Choroid plexus epithelial cell (primary cell): ENCODE data around the gene SENP7.

Experiments used
- DNase-seq: peaks from one replicate; pipeline ENCODE4 v3.0.0-alpha.2; 2010; ENCODE audit warnings: low read depth
- H3K4me3 ChIP-seq: 2 replicates; pipeline ENCODE4 v1.5.1; 2011; ENCODE audit warnings: low read depth, mild to moderate bottlenecking, control low read depth, low read length, moderate library complexity
- TF ChIP-seq, protein P1 (sequence below): conservative IDR thresholded peaks from 2 replicates; pipeline ENCODE4 v1.5.1; 2011; ENCODE audit warnings: low read depth, mild to moderate bottlenecking, control low read depth, inconsistent platforms, low read length, moderate library complexity

SENP7 gene

DNA sequence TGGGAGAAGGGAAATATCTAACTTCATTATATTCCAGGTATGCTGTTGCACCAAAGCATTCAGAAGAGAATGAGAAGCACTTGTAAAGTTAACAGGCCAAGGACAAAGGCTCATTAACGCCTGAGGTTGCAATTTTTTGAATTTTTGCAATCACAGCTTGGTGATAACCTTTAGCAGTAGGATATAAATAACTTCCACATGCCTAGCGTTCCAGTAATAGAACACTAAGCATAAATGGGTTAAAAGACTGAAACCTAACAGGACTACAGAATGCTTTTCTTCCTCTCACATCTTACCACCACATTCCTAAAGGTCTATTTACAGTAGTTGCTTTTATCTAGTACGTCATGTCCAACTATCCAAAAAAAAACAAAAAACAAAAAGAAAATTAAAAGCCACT lies 135.2 kb downstream of the SENP7 start:
- DNase-seq: peak; percentile 71
- TF ChIP-seq, protein P1, sequence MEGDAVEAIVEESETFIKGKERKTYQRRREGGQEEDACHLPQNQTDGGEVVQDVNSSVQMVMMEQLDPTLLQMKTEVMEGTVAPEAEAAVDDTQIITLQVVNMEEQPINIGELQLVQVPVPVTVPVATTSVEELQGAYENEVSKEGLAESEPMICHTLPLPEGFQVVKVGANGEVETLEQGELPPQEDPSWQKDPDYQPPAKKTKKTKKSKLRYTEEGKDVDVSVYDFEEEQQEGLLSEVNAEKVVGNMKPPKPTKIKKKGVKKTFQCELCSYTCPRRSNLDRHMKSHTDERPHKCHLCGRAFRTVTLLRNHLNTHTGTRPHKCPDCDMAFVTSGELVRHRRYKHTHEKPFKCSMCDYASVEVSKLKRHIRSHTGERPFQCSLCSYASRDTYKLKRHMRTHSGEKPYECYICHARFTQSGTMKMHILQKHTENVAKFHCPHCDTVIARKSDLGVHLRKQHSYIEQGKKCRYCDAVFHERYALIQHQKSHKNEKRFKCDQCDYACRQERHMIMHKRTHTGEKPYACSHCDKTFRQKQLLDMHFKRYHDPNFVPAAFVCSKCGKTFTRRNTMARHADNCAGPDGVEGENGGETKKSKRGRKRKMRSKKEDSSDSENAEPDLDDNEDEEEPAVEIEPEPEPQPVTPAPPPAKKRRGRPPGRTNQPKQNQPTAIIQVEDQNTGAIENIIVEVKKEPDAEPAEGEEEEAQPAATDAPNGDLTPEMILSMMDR: no peak

DNA sequence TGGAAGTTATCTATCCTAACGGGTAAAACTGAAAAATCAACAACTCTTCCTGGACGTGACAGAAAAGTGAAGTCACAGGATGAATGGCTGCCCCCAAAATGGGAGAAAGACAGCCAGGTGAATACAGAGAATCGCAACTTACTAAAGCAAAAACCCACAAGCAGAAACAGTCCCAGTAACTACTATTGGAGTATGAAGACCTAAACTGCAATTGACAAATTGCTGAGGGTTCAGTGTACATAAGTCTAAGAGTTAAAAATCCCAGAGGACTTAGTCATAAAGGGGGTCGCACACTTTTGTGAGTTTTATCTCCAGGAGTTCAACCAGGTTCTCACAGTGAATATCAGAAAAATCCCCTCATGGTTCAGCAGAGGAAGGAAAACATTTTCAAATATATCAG lies 135.8 kb downstream of the SENP7 start:
- no peak for DNase-seq
- no peak overlapping the region for H3K4me3 ChIP-seq
- TF ChIP-seq, protein P1: no peak

More for the DNA sequence above, 135.2 kb downstream of the SENP7 start:
- H3K4me3 ChIP-seq: no peak overlapping the region

DNA sequence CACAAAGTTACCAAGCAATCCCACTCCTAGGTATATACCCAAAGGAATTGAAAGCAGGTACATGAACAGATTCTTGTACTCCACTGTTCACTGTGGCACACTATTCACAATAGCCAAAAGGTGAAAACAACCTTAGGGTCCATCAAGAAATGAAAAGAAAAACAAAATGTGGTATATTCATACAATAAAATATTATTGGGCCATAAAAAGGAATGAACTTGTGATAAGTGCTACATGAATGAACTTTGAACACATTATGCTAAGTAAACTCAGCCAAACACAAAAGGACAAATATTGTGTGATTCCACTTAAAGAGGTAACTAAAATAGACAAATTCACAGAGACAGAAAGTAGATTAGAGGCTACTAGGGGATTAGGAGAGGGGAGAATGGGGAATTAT lies 137.4 kb downstream of the SENP7 start:
- no peak for DNase-seq
- TF ChIP-seq, protein P1: no peak
- no peak overlapping the region for H3K4me3 ChIP-seq

DNA sequence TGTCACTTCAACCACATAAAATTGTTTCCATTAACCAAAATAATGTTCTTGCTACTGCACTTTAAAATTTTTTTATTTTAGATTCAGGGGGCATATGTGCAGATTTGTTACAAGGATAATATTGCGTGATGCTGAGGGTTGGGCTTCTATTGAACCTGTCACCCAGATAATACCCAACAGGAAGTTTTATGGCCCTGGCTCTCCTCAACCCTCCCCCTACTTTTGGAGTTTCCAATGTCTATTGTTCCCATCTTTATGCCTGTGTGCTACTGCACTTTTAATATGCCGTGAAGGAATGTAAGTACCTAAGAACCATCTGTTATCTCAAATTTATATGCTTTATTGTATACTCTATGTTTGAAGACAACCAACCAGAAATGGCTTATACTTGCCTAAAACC lies 150.6 kb downstream of the SENP7 start:
- no peak for DNase-seq
- no peak overlapping the region for H3K4me3 ChIP-seq
- TF ChIP-seq, protein P1: no peak

DNA sequence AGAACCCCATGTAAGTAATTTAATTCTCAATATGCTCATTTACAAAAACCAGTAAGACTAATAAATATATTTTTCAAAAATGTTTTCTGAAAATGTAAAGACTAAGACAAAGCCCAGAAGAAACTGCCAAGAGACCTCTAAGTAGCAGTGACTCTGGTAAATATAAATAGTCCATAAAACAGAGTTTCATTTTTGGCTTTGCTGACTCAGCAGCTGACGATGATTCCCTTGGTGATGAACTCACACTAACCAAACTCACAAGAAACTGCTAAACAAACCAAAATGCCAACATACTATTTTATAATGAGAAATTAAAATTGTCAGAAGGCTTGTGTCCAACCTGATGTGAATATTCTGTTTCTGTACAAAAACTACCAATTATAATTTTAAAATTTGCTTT lies 161.2 kb downstream of the SENP7 start:
- TF ChIP-seq, protein P1: no peak
- peak; percentile 12 for DNase-seq
- no peak overlapping the region for H3K4me3 ChIP-seq

GRCh38 chr3:101340591-101340990 lies 172.4 kb downstream of the SENP7 start:
- no peak overlapping the region for H3K4me3 ChIP-seq
- DNase-seq: no peak
- TF ChIP-seq, protein P1: no peak

DNA sequence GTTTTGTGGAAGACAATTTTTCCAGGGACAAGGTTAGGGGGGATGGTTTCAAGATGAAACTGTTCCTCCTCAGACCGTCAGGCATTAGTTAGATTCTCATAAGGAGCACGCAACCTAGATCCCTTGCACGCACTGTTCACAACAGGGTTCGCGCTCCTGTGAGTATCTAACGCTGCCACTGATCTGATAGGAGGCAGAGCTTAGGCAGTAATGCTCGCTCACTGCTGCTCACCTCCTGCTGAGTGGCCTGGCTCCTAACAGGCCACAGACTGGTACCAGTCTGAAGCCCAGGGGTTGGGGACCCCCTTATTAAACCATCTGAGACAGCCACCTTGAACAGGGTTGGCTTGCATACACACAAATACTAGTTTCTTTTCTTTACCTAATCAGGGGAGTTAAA lies 179.1 kb downstream of the SENP7 start:
- no peak overlapping the region for H3K4me3 ChIP-seq
- no peak for DNase-seq
- TF ChIP-seq, protein P1: no peak
